ENCODE results near the gene C1orf185.

DNA sequence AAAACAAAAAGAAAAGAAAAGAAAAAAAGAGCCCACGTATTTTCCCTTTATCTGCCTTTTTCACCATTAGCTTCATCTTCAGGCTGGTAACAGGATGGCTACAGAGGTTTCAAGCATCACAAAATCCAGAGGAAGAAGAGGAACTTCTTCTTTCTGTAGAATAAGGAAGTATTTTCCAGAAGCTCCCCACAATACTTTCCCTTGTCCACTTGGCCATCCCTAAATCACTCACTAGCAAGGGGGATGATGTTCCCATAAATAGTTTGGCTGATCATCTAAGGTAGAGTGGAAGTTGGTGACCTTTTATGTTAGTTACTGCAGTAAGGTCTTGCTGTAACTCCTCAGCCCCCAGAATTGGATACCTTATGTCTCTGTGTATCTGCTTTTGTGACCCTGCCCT is 88.9 kb downstream of the C1orf185 start:
- TF ChIP-seq, protein P1, sequence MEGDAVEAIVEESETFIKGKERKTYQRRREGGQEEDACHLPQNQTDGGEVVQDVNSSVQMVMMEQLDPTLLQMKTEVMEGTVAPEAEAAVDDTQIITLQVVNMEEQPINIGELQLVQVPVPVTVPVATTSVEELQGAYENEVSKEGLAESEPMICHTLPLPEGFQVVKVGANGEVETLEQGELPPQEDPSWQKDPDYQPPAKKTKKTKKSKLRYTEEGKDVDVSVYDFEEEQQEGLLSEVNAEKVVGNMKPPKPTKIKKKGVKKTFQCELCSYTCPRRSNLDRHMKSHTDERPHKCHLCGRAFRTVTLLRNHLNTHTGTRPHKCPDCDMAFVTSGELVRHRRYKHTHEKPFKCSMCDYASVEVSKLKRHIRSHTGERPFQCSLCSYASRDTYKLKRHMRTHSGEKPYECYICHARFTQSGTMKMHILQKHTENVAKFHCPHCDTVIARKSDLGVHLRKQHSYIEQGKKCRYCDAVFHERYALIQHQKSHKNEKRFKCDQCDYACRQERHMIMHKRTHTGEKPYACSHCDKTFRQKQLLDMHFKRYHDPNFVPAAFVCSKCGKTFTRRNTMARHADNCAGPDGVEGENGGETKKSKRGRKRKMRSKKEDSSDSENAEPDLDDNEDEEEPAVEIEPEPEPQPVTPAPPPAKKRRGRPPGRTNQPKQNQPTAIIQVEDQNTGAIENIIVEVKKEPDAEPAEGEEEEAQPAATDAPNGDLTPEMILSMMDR (IDR thresholded peaks at IDR 0.05), result no peak
- no peak for TF ChIP-seq POLR2A (IDR thresholded peaks at IDR 0.05)
